ENCODE measurements around the gene HELT. TPM values are rescaled to one million over a fixed set of nuclear protein-coding genes. Genes with fewer than 3 reads are reported as not detected.

HELT gene
- total and polyA plus RNA-seq, 2 donors (not counting 1 experiment from before 2014, with no cell fraction given): not detected

DNA sequence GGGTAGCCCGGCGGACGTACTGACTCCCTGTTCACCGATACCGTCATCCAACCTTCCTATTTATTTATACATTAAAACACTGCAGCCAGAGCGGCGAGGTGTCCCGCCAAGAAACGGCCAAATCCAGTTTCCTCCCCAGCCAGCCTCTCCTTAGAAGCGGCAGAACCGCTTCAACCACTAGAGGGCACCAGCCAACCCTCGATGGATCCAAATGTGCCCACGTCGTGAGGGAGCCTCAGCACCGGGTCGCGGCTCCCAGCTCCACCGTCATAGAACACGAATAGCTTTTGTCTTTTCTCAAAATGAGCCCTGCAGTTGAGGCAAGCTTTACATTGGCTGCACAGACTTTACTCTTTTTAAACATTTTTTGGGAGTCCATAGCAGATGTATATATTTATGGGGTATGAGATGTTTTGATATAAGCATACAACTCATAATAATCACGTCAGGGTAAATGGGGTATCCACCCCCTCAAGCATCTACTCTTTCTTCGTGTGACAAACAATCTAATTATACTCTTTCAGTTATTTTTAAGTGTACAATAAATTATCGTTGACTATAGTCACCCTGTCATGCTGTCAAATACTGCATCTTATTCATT, 13.0 kb upstream of the HELT start:
- Histone ChIP-seq H4K20me1 (ENCODE audit: control insufficient read depth, extremely low read depth, insufficient read depth, low read length) (no peaks in the 10 kb centered on the region), H3K27me3 (ENCODE audit: control insufficient read depth, insufficient read depth, low read length) (no peaks in the 10 kb centered on the region), H3K9ac (ENCODE audit: insufficient read depth, low read length) (no peak overlapping the region), H3K4me1 (ENCODE audit: control insufficient read depth, extremely low read depth, insufficient read depth, low read length) (no peaks in the 10 kb centered on the region), H3K79me2 (ENCODE audit: control insufficient read depth, insufficient read depth, low read length) (no peaks in the 10 kb centered on the region), H3K4me3 (replicated peaks in 1 of 4; ENCODE audit: control extremely low read depth in 1 of 4, insufficient read depth in 1 of 4, low read depth in 3 of 4, low read length in 4 of 4) (peak overlapping the region in 1 of 4 experiments; percentile 39), H3K4me2 (ENCODE audit: extremely low read depth, insufficient read depth, low read length) (peak overlapping the region; percentile 44), H2AFZ (ENCODE audit: low read length) (no peak overlapping the region), H3K9me3 (ENCODE audit: control insufficient read depth, insufficient read depth, low read depth, low read length) (no peaks in the 10 kb centered on the region), H3K36me3 (ENCODE audit: control insufficient read depth, insufficient read depth, low read length) (no peaks in the 10 kb centered on the region), H3K27ac (ENCODE audit: insufficient read depth, low read length) (no peak overlapping the region)
- DNase-seq (ENCODE audit: low read depth in 2 of 2): peak; percentile 53 to 77
- TF ChIP-seq, protein P1, sequence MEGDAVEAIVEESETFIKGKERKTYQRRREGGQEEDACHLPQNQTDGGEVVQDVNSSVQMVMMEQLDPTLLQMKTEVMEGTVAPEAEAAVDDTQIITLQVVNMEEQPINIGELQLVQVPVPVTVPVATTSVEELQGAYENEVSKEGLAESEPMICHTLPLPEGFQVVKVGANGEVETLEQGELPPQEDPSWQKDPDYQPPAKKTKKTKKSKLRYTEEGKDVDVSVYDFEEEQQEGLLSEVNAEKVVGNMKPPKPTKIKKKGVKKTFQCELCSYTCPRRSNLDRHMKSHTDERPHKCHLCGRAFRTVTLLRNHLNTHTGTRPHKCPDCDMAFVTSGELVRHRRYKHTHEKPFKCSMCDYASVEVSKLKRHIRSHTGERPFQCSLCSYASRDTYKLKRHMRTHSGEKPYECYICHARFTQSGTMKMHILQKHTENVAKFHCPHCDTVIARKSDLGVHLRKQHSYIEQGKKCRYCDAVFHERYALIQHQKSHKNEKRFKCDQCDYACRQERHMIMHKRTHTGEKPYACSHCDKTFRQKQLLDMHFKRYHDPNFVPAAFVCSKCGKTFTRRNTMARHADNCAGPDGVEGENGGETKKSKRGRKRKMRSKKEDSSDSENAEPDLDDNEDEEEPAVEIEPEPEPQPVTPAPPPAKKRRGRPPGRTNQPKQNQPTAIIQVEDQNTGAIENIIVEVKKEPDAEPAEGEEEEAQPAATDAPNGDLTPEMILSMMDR (conservative IDR thresholded peaks at IDR 0.05 in 1 of 2, IDR thresholded peaks at IDR 0.05 in 1 of 2; ENCODE audit: low read depth in 1 of 2, low read length in 2 of 2): peak; percentile 95 to 97
- TF ChIP-seq EZH2 (IDR thresholded peaks at IDR 0.05; ENCODE audit: low read length, missing control alignments): no peak

DNA sequence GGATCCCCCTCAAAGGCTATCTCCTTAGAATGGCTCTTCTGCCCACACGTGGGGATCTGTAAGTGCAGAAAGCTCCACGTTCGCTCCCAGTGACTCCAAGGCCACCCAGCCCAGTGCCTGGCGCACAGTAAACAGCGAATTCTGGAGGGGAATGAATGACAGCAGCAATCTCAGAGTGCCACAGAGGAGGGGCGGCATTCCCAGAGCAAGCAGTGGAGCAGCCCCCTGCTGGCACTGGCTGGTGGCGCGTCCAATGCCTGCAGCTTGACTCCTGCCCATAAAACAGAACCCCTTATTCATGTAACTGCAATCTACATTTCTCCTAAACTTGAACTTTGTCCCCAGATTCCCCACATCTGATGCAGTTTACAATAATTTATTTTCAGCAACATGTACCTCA, 6.9 kb upstream of the HELT start:
- Histone ChIP-seq H3K4me2 (ENCODE audit: extremely low read depth, insufficient read depth, low read length) (no peak overlapping the region), H2AFZ (ENCODE audit: low read length) (no peak overlapping the region), H3K9me3 (ENCODE audit: control insufficient read depth, insufficient read depth, low read depth, low read length) (no peaks in the 10 kb centered on the region), H3K4me3 (replicated peaks in 1 of 4; ENCODE audit: control extremely low read depth in 1 of 4, insufficient read depth in 1 of 4, low read depth in 3 of 4, low read length in 4 of 4) (no peak overlapping the region), H3K36me3 (ENCODE audit: control insufficient read depth, insufficient read depth, low read length) (no peaks in the 10 kb centered on the region), H3K27me3 (ENCODE audit: control insufficient read depth, insufficient read depth, low read length) (peaks cover 25% of the 10 kb centered on the region), H4K20me1 (ENCODE audit: control insufficient read depth, extremely low read depth, insufficient read depth, low read length) (no peaks in the 10 kb centered on the region), H3K27ac (ENCODE audit: insufficient read depth, low read length) (no peak overlapping the region), H3K79me2 (ENCODE audit: control insufficient read depth, insufficient read depth, low read length) (no peaks in the 10 kb centered on the region), H3K9ac (ENCODE audit: insufficient read depth, low read length) (no peak overlapping the region), H3K4me1 (ENCODE audit: control insufficient read depth, extremely low read depth, insufficient read depth, low read length) (no peaks in the 10 kb centered on the region)
- no peak for DNase-seq (ENCODE audit: low read depth in 2 of 2)
- TF ChIP-seq, protein P1 (conservative IDR thresholded peaks at IDR 0.05 in 1 of 2, IDR thresholded peaks at IDR 0.05 in 1 of 2; ENCODE audit: low read depth in 1 of 2, low read length in 2 of 2): peak; percentile 19 to 52
- TF ChIP-seq EZH2 (IDR thresholded peaks at IDR 0.05; ENCODE audit: low read length, missing control alignments): no peak

DNA sequence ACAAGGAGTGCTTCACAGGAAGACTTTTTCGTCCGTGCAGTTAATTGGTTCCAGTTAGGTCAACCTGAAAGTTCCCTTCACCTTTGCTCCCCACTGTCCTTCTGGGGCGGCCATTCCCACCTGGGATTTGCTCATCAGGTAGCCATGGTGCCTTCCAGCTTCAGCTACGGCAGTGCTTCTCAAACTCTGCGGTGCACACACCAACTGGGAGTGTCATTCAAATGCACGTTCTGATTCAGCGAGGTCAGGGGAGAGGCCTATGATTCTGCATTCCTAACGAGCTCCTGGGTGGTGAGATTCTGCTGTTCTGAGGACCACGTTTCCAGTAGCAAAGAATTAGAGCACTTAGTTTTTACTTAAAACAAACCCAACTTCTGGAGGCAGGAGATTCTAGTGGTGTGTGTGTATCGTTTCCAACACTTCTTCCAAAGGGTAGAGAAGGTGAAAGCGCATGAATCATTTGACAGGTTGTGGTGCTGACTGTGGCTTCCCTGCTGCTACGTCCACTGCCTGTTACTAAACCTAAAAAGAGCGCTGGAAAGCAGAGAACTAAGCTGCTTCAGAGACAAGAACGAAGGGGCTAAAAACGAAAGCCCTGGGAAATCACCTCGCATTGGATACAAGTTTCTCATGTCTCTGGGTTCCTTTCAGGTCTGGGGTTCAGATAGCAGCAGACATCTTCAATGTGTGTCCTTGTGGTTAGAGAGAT, 4.7 kb upstream of the HELT start:
- no peaks in the 10 kb centered on the region for H3K4me1 ChIP-seq (ENCODE audit: control insufficient read depth, extremely low read depth, insufficient read depth, low read length)
- peaks cover 28% of the 10 kb centered on the region for H3K27me3 ChIP-seq (ENCODE audit: control insufficient read depth, insufficient read depth, low read length)
- H2AFZ ChIP-seq (ENCODE audit: low read length): no peak overlapping the region
- H3K9me3 ChIP-seq (ENCODE audit: control insufficient read depth, insufficient read depth, low read depth, low read length): no peaks in the 10 kb centered on the region
- no peaks in the 10 kb centered on the region for H4K20me1 ChIP-seq (ENCODE audit: control insufficient read depth, extremely low read depth, insufficient read depth, low read length)
- no peak for DNase-seq (ENCODE audit: low read depth in 2 of 2)
- H3K4me2 ChIP-seq (ENCODE audit: extremely low read depth, insufficient read depth, low read length): no peak overlapping the region
- H3K27ac ChIP-seq (ENCODE audit: insufficient read depth, low read length): no peak overlapping the region
- no peak overlapping the region for H3K9ac ChIP-seq (ENCODE audit: insufficient read depth, low read length)
- H3K36me3 ChIP-seq (ENCODE audit: control insufficient read depth, insufficient read depth, low read length): no peaks in the 10 kb centered on the region
- TF ChIP-seq, protein P1 (conservative IDR thresholded peaks at IDR 0.05 in 1 of 2, IDR thresholded peaks at IDR 0.05 in 1 of 2; ENCODE audit: low read depth in 1 of 2, low read length in 2 of 2): no peak
- TF ChIP-seq EZH2 (IDR thresholded peaks at IDR 0.05; ENCODE audit: low read length, missing control alignments): no peak
- H3K79me2 ChIP-seq (ENCODE audit: control insufficient read depth, insufficient read depth, low read length): no peaks in the 10 kb centered on the region
- H3K4me3 ChIP-seq (replicated peaks in 1 of 4; ENCODE audit: control extremely low read depth in 1 of 4, insufficient read depth in 1 of 4, low read depth in 3 of 4, low read length in 4 of 4): peak overlapping the region in 2 of 4 experiments; percentile 14 to 25
